HG03520 (cell line): ENCODE data around the gene ANKS6.

Experiments used
- ATAC-seq: cut with Tn5 transposase; IDR thresholded peaks from one replicate; pipeline ENCODE4 v1.9.1; 2021; ENCODE audit warnings: mild to moderate bottlenecking, moderate library complexity; ENCODE audit not compliant: unreplicated experiment

Gene ANKS6

DNA sequence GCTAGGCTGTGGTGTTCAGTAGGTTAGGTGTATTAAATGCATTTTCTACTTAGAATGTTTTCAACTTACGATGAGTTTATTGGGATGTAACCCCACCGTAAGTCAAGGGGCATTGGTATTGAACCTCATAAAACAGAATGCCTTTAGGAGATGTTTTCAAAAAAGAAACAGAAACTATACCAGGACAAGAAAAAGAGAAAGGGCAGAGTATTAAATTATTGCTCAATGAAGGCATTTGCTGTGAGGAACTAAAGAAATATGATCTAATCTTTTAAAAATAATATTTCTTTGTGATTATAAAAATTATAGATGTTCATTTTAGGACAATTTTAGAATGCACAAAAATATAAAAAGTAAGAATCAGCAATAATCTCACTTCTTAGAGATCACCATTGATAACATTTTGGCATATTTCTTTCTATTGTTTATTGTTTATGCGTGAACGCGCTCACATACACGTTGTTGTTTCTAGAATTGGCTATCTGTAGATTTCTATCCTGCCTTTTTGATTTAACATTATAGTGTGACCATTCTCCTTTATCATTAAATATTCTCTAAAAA is 19.1 kb upstream of the ANKS6 start:
- no peak for ATAC-seq

DNA sequence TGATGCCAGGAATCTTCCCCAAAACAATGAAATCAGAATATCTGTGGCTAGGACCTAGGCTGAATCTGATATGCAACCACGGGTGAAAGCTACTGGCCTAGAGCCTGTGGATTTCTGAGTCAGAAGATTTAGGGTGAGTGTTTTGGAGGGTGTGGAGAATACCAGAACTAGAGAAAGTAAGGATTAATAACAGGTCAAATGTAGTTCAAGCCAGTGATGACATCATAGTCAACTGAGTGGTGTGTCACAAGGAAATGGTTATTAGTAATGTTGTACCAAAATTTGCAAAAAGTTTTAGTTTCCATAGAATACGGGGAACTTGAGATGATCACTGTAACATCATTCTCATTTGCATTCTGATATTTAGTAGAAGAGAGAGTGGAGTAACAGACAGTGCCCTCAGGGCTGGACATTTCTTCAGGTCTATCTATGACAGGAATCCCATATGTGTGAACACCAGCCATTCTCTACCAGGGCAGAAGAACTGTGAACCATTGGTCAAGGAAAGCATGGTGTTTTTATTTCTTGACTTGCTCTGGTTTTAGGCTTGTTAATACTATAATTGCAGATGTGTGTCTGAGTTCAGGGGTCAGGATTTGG is 14.8 kb upstream of the ANKS6 start:
- ATAC-seq: no peak

DNA sequence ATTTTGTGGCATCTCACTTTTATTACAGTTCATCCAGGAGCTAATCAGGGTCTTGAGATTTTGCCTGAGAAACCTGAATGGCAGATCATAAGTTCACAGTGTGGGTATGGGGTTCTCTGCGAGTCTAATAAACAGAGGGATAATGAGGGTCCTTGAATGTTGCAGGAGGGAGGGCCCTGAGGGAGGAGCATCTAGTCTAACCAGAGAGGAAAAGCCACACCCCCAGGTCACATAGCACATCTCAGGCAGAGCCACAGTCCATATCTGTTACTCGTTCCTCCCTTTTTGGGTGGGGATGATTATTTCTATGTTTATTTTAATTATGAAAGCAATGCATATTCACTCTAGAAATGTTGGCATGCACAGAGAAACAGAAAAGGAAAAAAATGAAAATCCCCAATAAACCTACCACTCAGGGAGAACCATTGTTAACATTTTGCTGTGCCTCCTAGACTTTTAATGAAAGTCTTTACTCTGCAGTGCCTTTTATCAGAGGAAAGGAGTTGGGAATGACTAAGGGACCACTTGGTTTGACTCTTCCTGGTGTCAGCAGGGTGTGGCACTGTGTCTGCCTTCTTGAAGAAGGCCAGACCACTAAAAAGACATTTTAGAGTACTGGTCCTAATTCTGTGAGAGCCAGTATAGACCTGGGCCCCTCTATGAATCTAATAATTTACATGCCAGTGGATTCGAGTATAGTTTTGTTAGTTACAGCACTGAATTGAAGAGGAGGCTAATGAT is 13.9 kb upstream of the ANKS6 start:
- no peak for ATAC-seq

DNA sequence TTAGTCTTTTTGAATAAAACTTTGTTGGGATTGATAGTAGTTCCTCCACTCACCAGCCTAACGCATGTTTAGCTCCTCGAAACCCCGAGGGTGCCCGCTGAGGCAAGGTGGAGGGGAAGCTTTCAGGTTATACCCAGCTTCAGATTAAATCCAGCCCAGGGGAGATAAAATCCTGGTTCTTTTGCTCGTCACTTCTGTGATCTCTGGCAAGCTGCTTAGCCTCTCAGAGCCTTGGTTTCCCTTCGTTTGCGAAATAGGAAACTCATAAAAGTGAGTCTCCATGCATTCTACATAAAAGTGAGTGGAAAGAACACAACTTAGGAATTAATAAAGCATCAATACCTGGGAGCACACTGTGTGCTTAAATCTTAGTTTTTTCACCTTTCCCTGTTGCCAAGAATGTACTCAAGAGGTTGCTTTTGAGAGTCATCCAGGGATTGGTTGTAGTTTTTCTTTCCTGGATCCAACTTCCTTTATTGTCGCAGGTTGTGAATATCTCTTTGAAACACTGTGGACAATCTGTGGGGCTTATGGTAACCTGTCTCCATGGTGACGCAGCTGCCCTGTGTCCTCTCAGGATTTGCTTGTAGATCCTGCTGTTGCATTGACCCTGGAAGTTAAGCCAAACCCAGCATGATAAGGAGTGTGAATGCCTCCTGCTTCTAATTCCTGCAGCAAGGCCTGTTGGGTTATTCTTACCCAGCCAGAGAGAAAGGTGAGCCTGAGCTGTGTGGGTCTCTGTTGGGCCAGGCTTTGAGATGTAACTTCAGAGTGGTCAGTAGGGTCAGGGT is 13.2 kb upstream of the ANKS6 start:
- no peak for ATAC-seq

DNA sequence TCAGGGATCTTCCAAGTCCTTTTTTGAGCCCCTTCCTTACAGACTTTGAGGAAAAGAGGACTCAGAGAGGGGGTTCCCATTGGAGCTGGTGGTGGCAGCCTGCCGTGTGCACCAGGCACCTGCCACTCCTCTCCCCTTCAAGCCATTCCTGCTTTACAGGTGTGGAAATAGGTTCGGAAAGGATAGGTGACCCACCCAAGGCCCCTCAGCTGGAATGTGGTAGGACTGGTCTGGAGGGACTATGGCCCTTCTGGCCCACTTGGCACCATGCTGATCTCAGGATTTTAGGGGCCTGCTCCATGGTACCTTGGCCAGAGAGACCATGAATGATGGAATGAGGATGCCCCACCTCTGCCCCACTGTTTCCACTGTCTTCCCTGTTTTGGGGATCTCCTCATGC is 12.5 kb upstream of the ANKS6 start:
- ATAC-seq: no peak

DNA sequence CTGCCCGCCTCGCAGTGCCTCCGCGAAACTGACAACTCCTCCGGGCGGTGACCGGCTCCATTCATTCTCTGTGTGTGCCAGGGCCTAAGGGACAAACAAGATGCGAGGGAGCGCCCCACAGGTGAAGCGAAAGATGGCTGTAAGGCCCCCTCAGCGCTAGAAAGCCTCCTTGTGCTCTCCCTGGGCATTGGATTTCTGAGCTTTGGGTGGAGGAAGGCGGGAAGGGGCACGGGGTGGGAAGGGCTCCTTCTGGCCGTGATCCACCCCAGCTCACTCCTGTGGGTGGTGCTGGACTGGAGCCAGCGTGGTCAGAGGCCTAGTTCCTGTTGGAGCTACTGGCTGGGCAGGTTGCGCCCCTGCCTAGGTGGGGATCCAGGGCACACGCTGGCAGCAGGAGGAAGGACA is 12.1 kb upstream of the ANKS6 start:
- no peak for ATAC-seq

DNA sequence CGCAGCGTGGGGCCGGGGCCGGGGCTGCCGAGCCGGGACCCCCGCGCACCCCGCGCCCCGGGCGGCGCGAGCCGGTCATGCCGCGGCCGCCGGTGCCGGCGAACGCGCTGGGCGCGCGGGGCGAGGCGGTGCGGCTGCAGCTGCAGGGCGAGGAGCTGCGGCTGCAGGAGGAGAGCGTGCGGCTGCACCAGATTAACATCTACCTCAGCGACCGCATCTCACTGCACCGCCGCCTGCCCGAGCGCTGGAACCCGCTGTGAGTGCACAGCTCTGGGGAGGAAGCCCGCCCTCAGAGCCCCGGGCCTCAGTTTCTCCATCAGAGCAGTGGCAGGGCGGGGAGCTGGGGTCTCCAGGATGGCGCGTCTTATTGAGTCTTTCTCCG is 11.4 kb upstream of the ANKS6 start:
- no peak for ATAC-seq

DNA sequence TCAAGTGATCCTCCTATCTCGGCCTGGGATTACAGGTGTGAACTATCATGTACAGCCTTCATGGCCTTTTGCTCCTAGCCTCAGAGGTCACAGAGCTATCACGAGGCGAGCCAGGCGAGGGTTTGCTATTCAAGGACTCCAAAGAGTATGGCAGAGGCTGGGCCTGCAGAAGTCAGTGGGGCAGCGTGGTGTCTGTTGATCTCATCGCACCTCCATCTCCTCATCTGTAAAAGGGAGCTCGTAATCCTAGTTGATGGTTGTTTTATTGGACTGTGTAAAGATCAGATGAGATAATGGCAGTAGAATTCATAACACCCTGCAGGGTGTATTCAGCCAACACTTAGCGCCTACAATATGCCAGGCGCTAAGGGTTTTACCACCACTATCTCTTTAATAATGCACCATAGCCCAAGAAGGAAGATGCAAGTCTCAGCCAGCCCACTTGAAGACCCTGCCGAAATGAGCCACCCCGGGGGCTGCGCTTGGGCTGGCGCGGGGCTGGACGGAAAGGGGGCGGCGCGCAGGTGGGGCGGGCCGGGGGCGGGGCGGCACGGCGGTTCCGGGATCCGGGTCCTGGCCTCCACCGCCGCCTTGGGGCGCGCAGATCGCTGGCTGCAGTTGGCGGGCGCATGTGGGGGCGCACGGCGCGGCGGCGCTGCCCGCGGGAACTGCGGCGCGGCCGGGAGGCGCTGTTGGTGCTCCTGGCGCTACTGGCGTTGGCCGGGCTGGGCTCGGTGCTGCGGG is 10.9 kb upstream of the ANKS6 start, which contains the start of gene GALNT12:
Gene GALNT12, plus strand, starts transcription at position 601 of the 744 bp plus-strand sequence. Its CDS starts 29 bp downstream, at position 630.
- no peak for ATAC-seq

DNA sequence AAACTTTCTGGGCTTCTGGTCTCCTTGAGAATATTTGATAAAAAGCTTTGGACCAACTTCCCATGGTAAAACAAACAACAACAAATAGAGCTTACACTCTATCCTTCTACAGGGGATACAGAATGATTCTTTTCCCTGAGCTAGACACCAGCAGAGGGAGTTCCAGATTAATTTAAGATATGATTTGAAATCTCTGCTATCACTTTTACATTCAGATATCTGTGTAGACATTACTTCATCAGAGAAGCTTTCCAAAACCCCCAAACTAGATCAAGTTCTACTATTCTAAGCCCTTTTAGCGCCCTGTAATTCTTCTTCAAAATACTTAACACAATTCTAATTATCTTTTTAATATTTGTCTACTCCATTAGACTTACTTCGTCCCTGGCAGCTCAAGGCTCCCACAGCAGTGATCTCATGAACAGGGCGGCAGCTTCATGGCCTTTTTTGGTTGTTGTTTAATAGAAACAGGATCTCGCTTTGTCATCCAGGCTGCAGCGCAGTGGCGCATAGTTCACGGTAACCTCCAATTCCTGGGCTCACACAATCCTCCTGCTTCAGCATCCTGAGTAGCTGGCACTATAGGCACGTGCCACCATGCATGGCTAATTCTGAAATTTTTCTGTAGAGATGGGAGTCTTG is 10.2 kb upstream of the ANKS6 start:
- no peak for ATAC-seq

DNA sequence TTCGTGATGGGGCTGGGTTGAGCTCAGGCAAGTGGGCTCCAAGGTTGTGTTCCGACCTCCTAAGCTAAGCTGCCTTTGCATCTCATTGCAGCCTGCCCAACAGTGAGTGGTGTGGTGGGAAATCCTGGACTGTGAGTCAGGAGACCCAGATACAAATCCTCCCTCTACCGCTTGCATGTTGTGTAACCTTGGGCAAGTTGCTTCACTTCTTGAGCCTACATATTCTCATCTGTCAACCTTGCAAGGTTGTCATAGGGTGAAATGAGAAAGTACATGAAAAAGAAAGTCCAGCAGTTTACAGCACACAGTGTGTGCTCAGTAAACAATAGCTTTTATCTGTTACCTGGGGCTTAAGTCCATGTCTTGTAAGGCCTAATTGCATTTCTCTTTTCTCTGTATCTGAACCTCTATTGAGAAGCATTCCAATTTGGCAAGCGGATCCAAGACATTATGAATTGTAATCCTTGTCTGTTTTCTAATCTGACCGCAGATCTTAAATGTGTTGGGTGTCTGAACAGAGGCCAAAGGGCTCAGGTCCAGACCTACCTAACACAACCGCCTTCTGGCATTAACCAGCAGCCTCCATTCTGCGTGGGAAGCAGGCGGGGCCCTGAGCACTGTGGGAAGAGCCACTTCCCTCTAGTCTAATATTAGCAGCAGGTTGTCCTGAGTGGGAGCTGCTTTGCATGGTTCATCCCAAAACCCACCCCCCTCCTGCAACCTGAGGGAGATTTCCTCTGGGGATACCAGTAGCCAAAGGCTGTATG is 9.3 kb upstream of the ANKS6 start:
- ATAC-seq: no peak

DNA sequence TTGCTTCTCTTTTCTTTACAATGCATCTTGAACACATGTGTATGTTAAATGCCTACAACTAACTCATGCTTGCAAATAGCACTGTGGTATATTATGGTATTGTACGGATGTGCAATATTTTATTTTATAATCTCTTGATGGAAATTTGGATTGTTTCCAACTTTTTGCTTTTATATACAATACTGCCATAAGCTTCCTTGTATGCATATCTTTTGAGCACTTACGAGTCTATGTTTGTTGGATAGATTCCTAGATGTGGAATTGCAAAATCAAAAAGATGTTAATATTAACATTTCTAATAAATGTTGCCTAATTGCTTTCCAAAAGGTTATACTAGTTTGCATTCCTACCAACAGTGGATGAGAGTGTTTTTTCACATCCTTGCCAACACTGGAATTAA is 7.7 kb upstream of the ANKS6 start:
- ATAC-seq: no peak

DNA sequence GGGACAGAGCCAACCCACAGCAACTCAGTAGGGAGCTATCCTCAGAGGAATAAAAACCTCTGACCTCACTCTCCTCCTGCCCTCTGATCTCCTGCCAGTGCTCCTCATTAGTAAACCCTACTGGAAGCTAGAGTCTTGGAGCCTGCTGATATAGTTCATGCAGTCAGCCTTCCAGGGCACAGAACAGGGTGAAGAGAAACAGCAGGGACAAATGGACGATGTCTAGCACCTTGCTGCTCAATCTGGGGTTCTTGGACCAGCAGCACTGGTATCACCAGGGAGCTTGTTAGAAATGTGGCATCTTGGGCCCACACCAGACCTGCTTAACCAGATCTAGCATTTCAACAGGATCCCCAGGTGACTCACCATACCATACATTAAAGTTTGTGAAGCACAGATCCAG is 5.6 kb upstream of the ANKS6 start:
- ATAC-seq: no peak

DNA sequence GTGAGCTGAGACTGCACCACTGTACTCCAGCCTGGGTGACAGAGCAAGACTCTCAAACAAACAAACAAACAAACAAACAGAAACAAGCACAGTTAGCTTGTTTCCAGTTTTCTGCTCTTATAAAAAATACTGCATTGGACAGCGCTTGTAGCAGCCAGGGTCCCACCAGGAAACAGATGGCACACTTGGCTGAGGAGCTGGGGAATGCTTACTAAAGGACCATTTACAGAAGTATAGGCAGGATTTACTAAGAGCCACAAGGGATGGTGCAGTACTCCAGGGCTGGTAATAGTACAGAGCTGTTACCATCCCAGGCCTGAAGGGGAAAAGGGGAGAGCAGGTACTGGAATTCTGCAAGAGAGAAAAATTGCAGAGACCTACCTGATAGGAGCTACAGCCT is 5.2 kb upstream of the ANKS6 start:
- no peak for ATAC-seq

DNA sequence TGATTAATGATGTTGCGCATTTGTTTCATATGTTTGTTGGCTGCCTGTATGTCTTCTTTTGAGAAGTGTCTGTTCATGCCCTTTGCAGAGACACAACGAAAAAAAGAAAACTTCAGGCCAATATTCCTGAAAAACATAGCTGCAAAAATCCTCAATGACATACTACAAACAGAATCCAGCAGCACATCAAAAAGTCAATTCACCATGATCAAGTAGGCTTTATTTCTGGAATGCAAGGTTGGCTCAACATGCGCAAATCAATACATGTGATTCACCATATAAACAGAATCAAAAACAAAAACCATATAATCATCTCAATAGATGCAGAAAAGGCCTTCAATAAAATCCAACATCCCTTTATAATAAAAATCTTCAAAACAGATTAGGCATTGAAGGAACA is 1.9 kb upstream of the ANKS6 start:
- ATAC-seq: no peak

DNA sequence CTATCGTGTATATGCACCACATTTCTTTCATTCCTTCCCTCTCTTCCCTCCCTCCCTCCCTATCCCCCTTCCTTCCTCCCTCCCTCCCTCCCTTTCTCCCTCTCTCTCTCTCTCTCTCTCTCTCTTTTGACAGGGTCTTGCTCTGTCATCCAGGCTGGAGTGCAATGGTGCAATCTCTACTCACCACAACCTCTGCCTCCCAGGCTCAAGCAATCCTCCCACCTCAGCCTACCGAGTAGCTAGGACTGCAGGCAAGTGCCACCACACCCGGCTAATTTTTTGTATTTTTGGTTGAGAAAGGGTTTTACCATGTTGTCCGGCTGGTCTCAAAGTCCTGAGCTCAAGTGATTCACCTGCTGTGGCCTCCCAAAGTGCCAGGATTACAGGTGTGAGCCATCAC is 1.1 kb upstream of the ANKS6 start:
- no peak for ATAC-seq

DNA sequence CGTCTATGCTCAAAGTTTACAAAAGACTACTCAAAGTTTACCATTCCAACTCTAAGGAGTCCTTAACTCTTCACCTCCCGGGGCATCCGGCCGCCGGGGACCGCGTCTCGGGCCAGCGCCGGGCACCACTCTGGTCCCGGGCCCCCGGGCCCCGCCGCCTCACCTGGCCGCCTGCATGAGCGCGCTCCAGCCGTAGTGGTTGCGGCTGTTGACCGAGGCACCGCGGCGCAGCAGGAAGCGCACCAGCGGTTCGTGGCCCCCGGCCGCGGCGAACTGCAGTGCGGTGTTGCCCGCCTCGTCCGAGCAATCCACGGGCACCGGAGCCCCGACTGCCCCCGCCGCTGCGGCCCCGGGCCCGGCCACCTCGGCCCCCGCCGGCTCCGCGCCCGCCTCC is 388 bp downstream of the ANKS6 start:
- ATAC-seq: peak; percentile 26

DNA sequence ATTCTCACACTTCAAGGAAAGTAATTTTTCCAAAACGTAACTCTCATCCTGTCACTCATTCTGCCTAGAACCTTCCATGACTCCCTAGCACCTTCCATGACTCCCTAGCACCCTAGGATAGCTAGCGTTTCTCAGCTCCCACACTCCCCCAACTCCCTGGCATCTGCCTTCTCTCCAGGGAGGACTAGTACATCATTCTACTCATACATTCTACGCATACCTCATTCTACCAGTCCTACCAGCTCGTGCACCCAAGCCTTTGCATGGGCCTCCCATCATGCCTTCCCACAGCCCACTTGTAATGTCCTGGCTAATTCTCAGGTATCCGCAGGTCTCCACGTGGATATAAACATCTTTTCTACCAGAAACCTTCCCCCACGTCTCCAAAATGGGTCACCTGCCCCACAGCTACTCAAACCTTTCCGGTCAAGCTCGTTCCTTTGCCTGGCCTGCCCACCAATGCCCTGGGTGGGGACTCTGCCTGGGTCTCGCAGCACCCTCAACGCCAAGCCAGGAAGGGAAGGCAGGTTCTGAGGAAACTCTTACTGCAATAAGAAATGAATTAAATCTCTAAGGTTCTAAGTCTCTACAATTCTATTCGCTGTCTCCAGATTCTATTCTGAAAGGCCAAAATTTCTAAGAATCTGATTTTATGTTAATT is 930 bp downstream of the ANKS6 start:
- ATAC-seq: no peak

DNA sequence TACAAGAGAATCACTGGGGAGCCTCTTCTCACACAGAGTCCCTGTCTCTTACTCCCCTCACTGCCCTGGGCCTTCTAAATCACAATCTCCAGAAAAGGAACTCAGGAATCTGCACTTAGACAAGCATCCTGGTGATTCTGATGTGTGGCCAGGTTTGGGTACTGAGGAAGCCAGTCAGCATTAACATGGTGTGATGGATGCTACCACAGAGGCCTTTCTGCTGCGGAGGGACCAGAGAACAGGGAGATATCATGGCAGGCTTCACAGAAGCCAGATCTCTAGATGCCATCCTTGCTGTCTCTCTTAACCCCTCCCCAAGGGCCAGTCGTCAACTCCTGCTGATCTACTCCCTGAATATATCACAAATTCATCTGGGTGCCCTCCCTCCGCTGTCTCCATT is 1.6 kb downstream of the ANKS6 start:
- no peak for ATAC-seq

DNA sequence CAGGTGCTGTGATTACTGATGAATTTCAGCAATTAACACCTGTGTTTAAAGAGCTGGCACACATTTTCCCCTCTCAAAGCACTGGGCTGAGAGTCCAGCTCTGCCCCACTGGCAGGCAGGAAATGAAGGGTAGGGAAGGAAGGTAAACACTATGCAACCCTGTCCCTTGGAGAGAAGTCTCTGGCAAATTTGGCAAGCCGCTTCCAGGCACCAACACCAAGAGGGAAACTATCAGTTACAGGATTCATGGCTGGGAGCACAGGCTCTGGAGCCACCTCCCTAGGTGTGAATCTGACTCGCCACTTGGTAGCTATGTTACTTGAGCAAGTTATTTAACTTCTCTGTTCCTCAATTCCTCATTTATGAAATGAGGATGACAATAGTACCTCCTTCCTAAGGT is 3.3 kb downstream of the ANKS6 start:
- ATAC-seq: no peak
